Glomerular visceral epithelial cell (primary cell): ENCODE data around the gene MICOS13.
"Not testable (repeated sequence)": the region's sequence is repeated elsewhere in the genome, so short reads cannot be mapped to it uniquely, and the experiment has no call there.

Source experiments
- DNase-seq: peaks from one replicate; pipeline ENCODE4 v3.0.0-alpha.2; 2016; ENCODE audit errors: extremely low spot score

The MICOS13 gene

GRCh38 chr19:5680437-5681368 is at the start of gene MICOS13, which contains the start of gene HSD11B1L:
Gene MICOS13 (minus strand): TSS chr19:5680516. CDS start chr19:5680486, 30 bp downstream.
Gene HSD11B1L (plus strand): TSS chr19:5681027. CDS start chr19:5684833, 3,806 bp downstream.
- DNase-seq = peak; percentile 99

- DNase-seq = no peak
Observed at GRCh38 chr19:5727453-5728050, 47.2 kb upstream of the MICOS13 start.

- DNase-seq = peak; percentile 99
Observed at GRCh38 chr19:5719961-5720790, 39.9 kb upstream of the MICOS13 start, which contains the start of the genes CATSPERD and LONP1. Gene CATSPERD (plus strand): TSS chr19:5720637. CDS start chr19:5720738, 101 bp downstream. Gene LONP1 (minus strand): TSS chr19:5720146. CDS start chr19:5720132, 14 bp downstream.

GRCh38 chr19:5719274-5719960 is 39.1 kb upstream of the MICOS13 start:
- DNase-seq = no peak

- peak; percentile 78 for DNase-seq
Observed at GRCh38 chr19:5718579-5719273, 38.4 kb upstream of the MICOS13 start.

GRCh38 chr19:5718037-5718578 is 37.8 kb upstream of the MICOS13 start:
- DNase-seq = peak; percentile 47

GRCh38 chr19:5717215-5717935 is 37.1 kb upstream of the MICOS13 start:
- no peak for DNase-seq

- DNase-seq = no peak
Observed at GRCh38 chr19:5714816-5715215, 34.5 kb upstream of the MICOS13 start.

- no peak for DNase-seq
Observed at GRCh38 chr19:5713228-5713627, 32.9 kb upstream of the MICOS13 start.

- no peak for DNase-seq
Observed at GRCh38 chr19:5711713-5712161, 31.4 kb upstream of the MICOS13 start.

- no peak for DNase-seq
Observed at GRCh38 chr19:5711025-5711424, 30.7 kb upstream of the MICOS13 start.

- no peak for DNase-seq
Observed at GRCh38 chr19:5707576-5708575, 27.6 kb upstream of the MICOS13 start.

GRCh38 chr19:5706876-5707573 is 26.7 kb upstream of the MICOS13 start:
- DNase-seq = no peak

GRCh38 chr19:5705552-5705951 is 25.2 kb upstream of the MICOS13 start:
- no peak for DNase-seq

- DNase-seq = no peak
Observed at GRCh38 chr19:5703819-5704818, 23.8 kb upstream of the MICOS13 start.

GRCh38 chr19:5702053-5702410 is 21.7 kb upstream of the MICOS13 start:
- not testable (repeated sequence) for DNase-seq
